Measurements from ENCODE around the gene DGKB. TPM values are rescaled to one million over a fixed set of nuclear protein-coding genes. Genes with fewer than 3 reads are reported as not detected.

The DGKB gene
- total RNA-seq, 4 donors from 2014 or later, result 0.78 to 2.5 (median 1.5) TPM

GRCh38 chr7:14826426-14826825 lies 76.1 kb downstream of the DGKB start:
- DNase-seq (ENCODE audit: low spot score in 2 of 2), result no peak
- no peak overlapping the region for H3K27ac ChIP-seq
- H3K27me3 ChIP-seq, result no peaks in the 10 kb centered on the region
- TF ChIP-seq CTCF (IDR thresholded peaks at IDR 0.05), result no peak
- no peak for TF ChIP-seq EP300 (IDR thresholded peaks at IDR 0.05)
- no peak for TF ChIP-seq POLR2A (IDR thresholded peaks at IDR 0.05)
- no peak overlapping the region for H3K4me3 ChIP-seq
- H3K9me3 ChIP-seq, result no peaks in the 10 kb centered on the region
- H3K4me1 ChIP-seq, result no peaks in the 10 kb centered on the region
- no peaks in the 10 kb centered on the region for H3K36me3 ChIP-seq
- WGBS, 2 donors, result 51 to 63% methylated on average over 1 of the region's 1 CpG

GRCh38 chr7:14825912-14826311 lies 76.6 kb downstream of the DGKB start:
- H3K36me3 ChIP-seq, result no peaks in the 10 kb centered on the region
- TF ChIP-seq POLR2A (IDR thresholded peaks at IDR 0.05), result no peak
- TF ChIP-seq CTCF (IDR thresholded peaks at IDR 0.05), result no peak
- no peak for TF ChIP-seq EP300 (IDR thresholded peaks at IDR 0.05)
- no peak overlapping the region for H3K4me3 ChIP-seq
- H3K4me1 ChIP-seq, result no peaks in the 10 kb centered on the region
- 68 to 80% methylated on average over 8 of the region's 8 CpGs for WGBS, 2 donors
- H3K27ac ChIP-seq, result no peak overlapping the region
- no peak for DNase-seq (ENCODE audit: low spot score in 2 of 2)
- no peaks in the 10 kb centered on the region for H3K27me3 ChIP-seq
- no peaks in the 10 kb centered on the region for H3K9me3 ChIP-seq

GRCh38 chr7:14822481-14822854 lies 80.1 kb downstream of the DGKB start:
- H3K4me3 ChIP-seq, result no peak overlapping the region
- DNase-seq (ENCODE audit: low spot score in 2 of 2), result no peak
- H3K9me3 ChIP-seq, result no peaks in the 10 kb centered on the region
- H3K4me1 ChIP-seq, result no peaks in the 10 kb centered on the region
- WGBS, 2 donors, result 84 to 97% methylated on average over 1 of the region's 1 CpG
- H3K36me3 ChIP-seq, result no peaks in the 10 kb centered on the region
- no peak overlapping the region for H3K27ac ChIP-seq
- no peaks in the 10 kb centered on the region for H3K27me3 ChIP-seq
- no peak for TF ChIP-seq EP300 (IDR thresholded peaks at IDR 0.05)
- TF ChIP-seq CTCF (IDR thresholded peaks at IDR 0.05), result no peak
- TF ChIP-seq POLR2A (IDR thresholded peaks at IDR 0.05), result no peak

GRCh38 chr7:14821757-14822480 lies 80.6 kb downstream of the DGKB start:
- no peak overlapping the region for H3K4me3 ChIP-seq
- H3K27me3 ChIP-seq, result no peaks in the 10 kb centered on the region
- no peaks in the 10 kb centered on the region for H3K9me3 ChIP-seq
- no peak overlapping the region for H3K27ac ChIP-seq
- 74 to 81% methylated on average over 2 of the region's 2 CpGs for WGBS, 2 donors
- TF ChIP-seq EP300 (IDR thresholded peaks at IDR 0.05) (no peak), CTCF (IDR thresholded peaks at IDR 0.05) (no peak), POLR2A (IDR thresholded peaks at IDR 0.05) (no peak)
- no peaks in the 10 kb centered on the region for H3K4me1 ChIP-seq
- no peaks in the 10 kb centered on the region for H3K36me3 ChIP-seq
- no peak for DNase-seq (ENCODE audit: low spot score in 2 of 2)

- WGBS, 2 donors, result 92 to 93% methylated on average over 3 of the region's 3 CpGs
- no peaks in the 10 kb centered on the region for H3K4me1 ChIP-seq
- no peak for DNase-seq (ENCODE audit: low spot score in 2 of 2)
These were observed 83.7 kb downstream of the DGKB start for GRCh38 chr7:14818871-14819270.

More at GRCh38 chr7:14818871-14819270, 83.7 kb downstream of the DGKB start:
- Histone ChIP-seq H3K4me3 (no peak overlapping the region), H3K27ac (no peak overlapping the region), H3K27me3 (no peaks in the 10 kb centered on the region), H3K9me3 (no peaks in the 10 kb centered on the region), H3K36me3 (no peaks in the 10 kb centered on the region)
- no peak for TF ChIP-seq CTCF (IDR thresholded peaks at IDR 0.05)
- no peak for TF ChIP-seq EP300 (IDR thresholded peaks at IDR 0.05)
- TF ChIP-seq POLR2A (IDR thresholded peaks at IDR 0.05), result no peak
